ENCODE data around the gene HES1.

- no peak for TF ChIP-seq POLR2A (IDR thresholded peaks at IDR 0.05; ENCODE audit: low read length)
- TF ChIP-seq GATA1 (IDR thresholded peaks at IDR 0.05; ENCODE audit: low read depth, low read length) = no peak
Measured at GRCh38 chr3:194161131-194162045, 25.4 kb downstream of the HES1 start.

Data from erythroblast (primary cell).